GM18498 (cell line): ENCODE results near the gene BRD7.
"Not testable (repeated sequence)": the region's sequence is repeated elsewhere in the genome, so short reads cannot be mapped to it uniquely, and the experiment has no call there.

Source experiments
- ATAC-seq: cut with Tn5 transposase; IDR thresholded peaks from one replicate; pipeline ENCODE4 v1.9.1; 2021; ENCODE audit warnings: mild to moderate bottlenecking, moderate library complexity; ENCODE audit not compliant: unreplicated experiment

The BRD7 gene

DNA sequence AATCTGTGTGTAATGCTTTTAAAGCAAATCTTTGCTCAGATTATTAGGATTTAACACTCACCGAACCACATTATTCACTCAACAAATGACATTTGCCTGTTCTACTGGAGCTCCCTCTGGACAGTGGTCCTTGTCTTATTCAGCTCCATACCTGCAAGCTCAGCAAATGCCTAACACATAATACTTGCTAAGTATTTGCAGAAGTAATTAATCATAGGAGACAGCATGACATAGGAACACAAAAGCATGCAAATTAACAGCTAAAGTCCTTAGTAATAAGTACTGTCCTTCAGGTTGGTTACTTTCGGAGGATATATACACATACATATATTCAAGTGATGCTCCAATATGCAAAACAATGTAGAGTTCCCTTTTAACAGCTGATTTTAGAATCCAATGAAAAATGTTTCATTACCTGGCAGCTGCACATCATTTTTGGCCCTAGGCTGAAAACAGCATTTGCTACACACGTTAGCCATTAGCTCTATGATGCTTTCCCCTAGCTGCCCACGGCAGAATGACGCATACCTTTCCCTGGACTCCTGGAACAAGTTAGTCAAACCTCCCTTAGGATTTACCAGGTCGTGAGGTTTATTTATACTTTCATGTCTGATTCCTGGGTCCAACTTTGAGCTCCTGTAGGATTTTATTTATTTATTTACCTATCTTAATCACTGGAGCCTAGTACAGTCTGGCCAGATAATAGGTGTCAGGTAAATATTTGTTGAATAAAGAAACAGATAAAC, 8.6 kb downstream of the BRD7 start:
- ATAC-seq = no peak

DNA sequence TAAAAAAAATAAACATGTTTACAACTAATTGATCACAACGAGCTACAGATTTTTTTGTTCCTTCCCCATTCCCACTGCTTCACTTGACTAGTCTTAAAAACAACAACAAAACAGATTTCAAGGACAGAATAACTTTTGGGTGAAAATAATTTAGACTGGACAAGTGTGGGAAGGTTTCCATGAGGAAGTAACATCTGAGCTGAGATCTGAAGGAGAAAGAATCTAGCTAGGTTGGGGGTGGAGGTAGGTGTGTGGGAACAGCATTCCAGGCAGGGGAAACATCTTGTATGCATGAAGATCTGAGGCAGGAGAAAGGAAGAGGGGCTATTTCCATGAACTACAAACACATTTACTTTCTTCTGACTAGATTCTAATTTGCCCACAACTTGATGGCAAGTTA, 9.2 kb downstream of the BRD7 start:
- no peak for ATAC-seq

DNA sequence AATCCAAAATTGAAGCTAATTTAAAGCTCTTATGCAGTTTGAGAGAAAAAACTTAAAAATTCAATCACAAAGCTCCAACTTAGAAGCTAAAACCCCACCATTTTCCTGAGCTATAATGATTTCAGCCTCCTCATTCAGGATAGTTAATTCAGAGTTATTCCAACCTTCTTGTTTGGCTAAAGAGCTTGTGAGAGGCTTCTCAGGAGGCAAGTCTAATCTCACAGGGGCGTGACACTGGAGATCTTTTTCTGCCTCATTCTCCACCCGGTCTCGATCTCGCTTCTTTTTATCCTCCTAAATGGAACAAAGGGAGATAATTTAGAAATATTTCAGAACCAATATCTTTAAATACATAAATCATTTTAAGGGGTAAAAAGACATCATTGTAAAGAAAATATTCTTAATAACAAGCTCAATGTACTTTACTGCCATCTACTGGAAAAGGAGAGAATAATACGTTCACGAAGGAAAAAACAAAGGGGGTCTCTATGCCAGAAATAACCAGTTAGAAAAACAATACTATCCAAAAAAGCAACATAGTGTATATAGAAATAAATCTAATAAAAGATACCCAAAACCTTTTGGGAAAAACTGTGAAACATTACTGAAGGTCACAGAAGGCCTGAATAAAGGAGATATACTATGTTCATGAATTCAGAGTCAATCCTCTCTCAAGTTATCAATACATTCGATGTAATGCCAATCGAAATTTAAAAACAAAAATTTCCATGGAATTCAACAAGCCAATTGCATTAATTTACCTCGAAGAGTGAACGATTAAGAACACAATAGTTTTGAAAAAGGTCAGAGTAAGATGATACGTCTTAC, 13.9 kb downstream of the BRD7 start:
- no peak for ATAC-seq

DNA sequence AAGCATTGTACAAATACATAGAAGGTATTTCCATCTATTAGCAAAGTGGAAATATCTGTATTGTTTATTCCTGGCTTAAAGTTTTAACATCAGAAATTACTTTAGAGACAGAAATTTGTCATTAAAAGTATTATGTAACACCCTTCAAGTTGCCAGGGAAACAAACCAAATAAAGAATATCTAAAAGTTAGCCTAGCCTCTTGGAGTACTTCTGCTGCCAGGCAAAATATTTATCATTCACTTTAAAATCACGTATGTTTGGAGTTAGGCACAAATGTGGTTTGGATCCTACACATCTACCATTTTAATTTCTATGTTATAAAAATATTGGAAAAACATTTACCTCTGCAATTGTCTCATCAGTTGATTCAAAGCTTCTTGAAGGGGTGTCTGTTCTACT, 14.7 kb downstream of the BRD7 start:
- no peak for ATAC-seq

DNA sequence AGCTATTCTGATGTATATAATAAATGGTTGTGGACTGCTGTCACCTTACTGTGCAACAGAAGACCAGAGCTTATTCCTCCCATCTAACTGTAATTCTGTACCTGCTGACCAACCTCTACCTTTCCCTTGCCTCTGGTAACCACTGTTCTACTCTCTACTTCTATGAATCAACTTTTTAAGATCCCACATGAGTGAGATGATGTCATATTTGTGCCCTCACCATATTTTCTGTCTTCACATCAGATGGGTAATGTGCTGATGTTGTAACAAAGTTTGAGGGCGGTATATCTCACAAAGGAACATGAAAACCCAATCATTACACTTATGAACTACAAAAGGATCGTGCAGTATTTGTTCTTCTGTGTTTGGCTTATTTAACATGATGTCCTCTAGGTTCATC, 16.8 kb downstream of the BRD7 start:
- ATAC-seq = no peak

DNA sequence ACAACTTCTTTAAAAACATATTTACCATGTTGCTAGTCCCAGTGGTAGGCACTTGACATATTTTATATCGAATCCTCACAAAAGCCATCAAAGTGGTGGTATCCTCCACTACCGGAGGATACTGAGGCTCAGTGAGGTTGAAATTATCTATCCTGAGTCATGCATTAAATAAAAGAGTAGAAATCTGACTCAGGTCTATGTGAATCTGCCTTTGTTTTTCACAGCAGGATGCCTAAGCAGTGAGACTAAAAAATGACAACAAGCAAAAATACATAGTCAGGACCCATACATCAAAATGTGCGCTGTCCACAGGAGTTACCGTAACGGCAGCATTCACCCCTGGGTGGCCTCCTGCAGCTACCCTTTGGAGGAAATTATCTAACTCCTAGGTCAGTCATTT, 17.7 kb downstream of the BRD7 start:
- no peak for ATAC-seq

DNA sequence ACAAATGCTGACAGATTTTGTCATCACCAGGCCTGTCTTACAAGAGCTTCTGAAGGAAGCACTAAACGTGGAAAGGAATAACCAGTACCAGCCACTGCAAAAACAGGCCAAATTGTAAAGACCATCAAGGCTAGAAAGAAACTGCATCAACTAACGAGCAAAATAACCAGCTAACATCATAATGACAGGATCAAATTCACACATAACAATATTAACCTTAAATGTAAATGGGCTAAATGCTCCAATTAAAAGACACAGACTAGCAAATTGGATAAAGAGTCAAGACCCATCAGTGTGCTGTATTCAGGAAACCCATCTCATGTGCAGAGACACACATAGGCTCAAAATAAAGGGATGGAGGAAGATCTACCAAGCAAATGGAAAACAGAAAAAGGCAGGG, 23.6 kb downstream of the BRD7 start:
- not testable (repeated sequence) for ATAC-seq

DNA sequence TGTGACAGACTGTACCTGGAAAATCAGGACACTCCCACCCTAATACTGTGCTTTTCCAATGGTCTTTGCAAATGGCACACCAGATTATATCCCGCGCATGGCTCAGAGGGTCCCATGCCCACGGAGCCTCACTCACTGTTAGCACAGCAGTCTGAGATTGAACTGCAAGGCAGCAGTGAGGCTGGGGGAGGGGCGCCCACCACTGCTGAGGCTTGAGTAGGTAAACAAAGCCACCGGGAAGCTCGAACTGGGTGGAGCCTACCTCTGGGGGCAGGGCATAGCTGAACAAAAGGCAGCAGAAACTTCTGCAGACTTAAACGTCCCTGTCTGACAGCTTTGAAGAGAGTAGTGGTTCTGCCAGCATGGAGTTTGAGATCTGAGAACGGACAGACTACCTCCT, 25.2 kb downstream of the BRD7 start:
- not testable (repeated sequence) for ATAC-seq

DNA sequence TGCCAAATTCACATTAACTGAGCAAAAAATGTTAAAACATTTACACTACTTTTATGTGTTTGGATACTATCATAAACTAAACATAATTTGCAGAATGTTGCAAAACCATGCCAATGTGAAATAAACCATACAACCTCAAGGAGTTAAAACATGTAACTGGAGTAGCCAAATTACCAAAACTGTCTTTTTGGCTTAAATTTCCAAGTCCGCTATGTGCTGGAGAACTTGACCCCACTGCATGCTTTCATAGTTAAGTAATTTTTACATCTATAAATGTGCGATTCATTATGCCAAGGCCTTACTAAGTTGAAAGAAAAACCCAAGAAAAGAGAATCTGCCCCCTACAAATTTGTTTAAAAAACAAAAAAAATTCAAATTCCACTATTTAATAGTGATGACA, 28.2 kb downstream of the BRD7 start:
- ATAC-seq = no peak

DNA sequence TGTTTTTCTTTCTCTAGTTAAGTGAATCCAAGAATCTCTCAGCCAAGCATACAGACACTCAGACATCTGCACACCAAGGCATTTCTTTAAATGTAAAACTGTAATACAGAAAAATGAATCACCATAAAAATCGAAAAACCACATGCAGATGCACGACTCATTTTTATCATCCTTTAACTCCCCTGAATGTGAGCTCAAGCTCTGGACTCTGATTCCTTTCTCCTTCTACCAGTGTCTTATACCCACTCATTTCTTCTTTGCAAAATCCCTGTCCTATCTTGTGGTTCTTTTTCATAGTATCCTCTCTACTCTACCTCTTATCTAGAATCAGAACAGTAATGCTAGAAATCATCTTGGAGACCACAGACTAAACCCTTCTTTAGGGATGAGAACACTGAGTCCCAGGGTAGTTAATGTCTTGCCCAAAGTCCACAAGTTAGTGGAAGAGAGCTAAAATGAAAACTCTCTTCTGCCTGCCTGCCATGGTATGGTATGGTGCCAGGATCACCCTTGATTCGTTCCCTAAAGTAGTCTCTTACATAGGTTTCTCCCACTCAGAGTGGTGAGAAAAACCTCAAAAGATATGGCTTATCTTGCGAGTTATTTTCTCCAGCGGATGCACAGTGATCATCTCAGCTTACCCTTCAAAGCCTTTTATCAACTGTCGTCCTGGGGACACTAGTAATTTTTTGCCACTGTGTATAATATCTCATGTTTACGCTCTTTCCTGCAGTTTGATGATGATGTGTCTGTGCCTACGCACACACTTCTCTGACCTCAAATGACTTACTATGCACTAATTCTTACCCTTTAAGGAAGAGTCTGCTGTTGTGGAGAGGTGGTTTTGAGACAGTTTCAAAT, 30.2 kb downstream of the BRD7 start:
- ATAC-seq = no peak

DNA sequence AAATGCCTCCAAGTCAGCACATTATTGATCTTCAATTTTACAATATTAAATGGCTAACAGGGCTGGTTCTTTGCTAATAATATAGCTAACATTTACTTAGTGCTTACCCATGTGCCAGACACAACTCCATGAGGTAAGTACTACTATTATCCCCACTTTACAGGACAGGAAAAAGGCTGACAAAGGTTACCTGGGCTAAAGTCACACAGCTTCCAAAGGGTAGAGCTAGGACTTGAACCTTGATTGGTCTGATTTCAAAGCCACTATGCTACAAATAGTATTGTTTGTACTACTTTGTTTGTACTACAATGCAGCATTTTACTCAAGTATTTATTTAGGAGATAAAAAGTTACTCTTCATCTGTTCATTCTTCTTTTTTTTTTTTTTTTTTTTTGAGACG, 31.9 kb downstream of the BRD7 start:
- no peak for ATAC-seq

DNA sequence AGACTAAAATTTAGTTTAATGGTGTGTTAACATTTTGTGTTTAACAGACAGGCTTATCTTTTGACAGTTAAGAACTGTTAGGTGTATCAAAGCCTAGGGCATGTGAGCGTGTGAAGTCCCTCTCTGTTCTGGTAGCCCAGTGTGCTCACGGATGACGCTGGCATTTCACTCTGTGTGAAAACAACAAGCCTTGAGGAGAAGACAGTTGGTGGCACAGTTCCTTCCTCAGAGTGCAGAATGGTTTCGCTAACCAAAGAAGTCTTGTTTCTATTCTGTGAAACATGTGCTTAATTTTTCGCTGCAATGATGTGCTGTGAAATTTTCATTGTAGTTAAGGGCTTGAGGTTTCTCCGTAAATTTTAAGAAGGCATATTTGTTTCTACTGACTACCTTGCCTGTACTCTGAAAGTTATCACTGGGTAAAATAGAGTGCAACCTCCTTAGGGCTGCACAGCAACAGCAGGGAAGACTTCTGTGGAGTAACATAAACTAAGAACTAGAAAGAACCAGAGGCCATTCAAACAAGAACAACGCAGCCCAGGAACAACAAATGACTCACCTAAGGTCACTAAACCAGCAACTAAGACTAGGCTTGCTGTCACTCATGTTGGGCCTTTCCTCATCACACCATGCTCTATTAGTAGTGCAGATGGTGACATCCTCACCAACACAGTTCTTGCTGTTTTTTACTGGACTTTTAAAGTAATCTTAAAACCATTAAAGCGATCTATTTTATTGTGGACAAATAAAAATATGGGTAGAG, 33.4 kb downstream of the BRD7 start:
- peak; percentile 85 for ATAC-seq

DNA sequence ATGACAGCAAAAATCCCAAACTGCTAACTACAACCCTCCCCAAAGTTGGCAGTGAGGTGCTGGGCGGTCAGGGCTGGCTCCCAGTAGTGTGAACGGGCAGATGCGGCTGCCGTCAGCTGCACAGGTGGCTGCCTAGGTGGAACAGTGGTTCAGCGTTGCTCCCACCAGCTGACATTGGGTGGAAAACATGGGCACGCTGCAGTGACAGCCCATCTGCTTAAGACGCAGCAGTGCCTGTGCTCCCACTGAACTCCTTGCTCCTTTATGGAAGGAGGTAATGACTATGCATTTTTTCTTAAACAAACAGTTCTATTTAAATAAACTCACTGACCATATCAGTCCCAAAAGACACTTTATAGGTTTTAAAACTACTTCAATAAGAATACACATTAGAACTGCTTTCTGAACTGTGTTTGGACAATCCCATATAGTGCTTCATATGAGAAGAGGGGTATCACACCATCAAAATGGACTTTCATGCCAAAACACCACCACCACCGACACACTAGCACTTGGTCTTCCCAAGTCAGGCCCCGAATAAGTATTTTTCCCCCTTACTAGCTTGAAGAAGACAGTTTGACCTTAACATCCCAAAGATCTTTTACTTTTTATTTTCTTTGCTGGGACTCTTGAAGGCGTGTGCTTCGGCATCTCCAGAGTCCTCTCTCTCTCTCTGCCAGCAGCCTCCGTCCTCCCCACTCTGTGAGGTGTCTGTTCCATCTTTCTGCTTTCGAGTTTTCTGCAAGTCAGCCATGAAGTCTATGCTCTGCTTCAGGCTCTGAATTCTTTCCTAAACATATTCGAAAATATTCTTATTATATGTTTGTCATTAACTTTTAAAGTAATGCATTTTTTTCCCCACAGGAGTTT, 34.4 kb downstream of the BRD7 start:
- no peak for ATAC-seq

DNA sequence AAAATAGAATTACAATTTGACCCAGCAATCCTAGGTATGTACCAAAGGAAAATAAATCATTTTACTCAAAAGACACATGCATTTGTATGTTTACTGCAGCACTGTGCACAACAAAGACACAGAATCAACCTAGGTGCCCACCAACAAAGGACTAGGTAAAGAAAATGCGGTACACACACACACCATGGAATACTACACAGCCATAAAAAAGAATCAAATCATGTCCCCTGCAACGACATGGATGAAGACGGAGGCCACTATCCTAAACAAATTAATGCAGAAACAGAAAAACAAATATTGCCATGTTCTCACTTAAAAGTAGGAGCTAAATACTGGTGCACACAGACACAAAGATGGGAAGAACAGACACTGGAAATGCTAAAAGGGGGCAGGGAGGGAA, 36.2 kb downstream of the BRD7 start:
- ATAC-seq = no peak

DNA sequence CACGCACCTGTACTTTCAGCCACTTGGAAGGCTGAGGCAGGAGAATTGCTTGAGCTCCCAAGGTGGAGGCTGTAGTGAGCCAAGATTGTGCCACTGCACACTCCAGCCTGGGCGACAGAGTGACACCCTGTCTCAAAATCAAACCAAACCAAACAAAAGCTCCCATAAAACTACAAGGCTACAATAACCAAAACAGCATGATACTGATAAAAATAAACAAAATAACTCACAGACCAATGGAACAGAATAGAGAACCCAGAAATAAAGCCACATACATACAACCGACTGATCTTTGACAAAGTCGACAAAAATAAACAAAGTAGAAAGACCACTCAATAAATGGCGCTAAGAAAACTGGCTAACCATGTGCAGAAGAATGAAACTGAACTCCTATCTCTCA, 37.2 kb downstream of the BRD7 start:
- no peak for ATAC-seq

DNA sequence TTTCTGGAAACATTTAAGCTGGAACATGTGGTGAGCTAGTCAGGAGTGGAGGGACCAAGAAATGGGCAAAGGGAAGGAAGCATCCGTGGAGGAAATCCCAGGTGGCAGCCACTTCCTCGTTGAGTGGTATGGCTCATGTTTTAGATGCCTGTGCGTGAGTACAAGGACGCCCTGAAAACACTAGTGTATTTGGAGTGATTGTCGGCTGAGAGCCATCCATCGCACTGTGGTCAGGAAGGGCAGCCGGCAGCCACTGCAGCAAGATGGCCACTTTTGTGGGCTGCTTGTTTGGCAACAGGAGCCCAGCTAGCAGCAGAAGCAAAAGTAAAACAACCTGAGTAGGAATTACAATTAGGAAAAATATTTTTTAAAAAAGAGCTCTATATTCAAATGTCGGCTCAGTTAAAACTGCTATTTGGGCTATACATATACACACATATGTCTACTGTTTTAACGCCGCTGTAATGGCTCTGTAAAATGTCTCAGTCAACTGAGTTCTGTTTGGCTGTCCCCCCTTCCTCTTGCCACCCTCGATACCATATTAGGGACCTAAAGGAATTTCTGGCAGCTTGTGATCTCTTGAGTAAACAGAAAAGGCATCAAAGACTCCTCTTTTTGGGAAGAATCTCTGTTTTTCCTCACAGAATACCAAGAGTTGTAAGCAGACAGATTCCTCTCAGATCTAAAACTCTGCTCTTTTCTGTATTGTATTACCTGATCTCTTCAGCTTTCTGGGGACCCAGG, 39.2 kb downstream of the BRD7 start:
- ATAC-seq = no peak

DNA sequence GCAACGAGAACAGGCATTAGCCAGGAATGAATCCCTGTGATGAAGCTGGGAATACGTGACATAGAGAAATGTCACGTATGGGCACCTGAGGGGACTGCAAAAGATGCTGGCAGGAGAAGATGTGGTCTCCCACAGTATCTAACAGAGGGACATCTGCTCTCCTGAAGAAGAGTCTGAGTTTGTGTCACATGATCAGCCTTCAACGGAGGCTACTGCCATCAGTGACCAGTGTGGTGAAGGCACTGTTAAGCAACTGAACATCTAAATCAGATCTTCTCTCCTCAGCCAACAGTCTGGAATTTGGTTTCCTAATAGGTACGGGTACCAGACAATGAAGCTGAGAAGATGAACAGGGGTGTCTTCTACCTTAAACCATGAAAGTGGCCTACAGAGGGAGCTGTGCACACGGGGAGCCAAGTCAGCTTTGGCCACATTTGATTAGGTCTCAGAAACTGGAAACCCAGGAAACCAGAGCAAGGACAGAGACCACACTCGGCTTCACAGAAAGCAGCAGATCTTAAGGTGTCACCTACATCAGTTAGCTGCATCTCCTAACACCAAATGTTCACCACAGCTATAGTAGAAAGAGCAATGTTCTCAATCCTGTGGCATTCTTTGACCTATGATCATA, 41.8 kb downstream of the BRD7 start:
- ATAC-seq = peak; percentile 78

DNA sequence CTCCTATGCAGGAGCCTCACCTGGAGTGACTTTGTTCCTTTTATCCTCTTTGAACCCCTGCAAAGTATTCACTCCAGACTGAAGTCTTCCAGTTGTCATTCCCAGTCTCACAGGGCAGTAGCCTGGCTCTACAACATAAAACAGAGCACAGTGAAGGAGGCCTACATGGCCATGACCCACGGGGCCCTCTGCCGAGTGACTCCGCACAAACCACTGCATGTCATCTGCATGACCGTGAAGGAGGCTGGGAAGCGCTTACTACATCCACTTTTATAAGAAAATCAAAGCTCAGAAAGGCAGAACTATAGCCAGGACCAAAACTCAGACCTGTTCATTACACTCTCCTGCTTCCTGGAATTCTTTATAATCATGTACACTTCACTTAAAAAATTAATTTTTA, 42.5 kb downstream of the BRD7 start:
- ATAC-seq = no peak

DNA sequence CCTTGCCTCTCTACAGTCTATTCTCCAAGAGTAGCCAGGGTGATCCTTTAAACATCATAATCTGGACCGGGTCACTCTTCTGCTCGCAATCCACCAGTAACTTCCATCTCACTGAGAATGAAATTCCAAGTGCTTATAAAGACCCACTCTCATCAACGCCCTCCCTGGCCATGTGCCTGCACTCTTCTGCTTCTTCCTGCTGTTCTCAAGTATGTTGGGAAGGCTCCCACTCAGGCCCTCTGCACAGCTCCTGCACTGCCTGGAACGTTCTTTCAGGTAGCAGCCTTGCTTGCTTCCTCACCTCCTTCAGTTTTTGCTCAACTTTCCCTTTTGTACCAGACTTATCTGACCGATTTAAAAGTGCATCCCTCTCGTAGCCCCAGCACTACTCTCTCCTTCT, 44.4 kb downstream of the BRD7 start:
- ATAC-seq = no peak
